ENCODE results near the gene BMS1. TPM values are rescaled to one million over a fixed set of nuclear protein-coding genes. Genes with fewer than 3 reads are reported as not detected.

Gene BMS1
- total and polyA plus RNA-seq, 9 donors: 12.7 to 17.8 (median 15.1) TPM

DNA sequence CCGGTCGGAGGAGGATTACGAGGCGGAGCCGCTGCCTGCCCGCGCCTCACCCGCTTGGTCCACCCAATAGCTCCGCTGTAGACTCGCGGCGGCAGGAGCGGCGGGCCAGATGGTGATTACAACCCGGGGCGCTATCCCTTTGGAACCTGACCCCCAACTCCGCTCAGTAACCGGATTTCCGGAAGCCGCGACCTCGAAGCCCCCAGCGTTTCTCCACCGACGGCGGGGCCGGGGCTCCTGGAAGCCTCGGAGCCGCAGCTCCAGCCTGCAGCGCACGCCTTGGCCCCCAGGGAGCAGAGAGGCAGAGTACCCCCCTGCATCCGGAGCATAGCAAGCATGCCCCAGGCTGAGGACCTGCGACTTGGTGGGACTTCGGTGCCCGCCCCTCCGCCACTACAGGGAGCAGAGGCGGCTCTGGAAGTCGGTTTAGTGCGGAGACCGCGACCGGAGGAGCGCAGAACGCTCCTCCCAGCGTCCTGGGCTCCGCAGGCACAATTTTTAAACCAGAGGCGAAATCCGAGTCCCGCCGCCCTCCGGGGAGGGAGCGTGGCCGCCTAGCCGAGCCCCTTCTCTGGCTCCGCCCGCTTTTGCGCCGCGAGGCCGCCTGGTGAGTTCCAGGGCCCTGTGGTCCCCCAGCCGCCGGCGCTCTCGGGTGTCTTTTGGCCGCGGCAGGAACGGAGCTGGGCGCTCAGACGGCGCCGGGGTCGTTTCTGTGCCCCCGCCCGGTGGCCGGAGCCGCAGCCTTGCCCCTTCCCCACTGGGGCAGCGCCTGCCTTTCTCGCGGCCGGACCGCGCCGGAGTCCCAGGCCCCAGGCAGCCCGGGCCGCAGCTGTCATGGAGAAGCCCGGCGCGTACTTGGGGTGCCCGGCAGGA, 28.2 kb upstream of the BMS1 start:
- Histone ChIP-seq H3K4me1 (ENCODE audit: control insufficient read depth, insufficient read depth, low read length) (peaks cover 28% of the 10 kb centered on the region), H3K27ac (ENCODE audit: low read length) (no peak overlapping the region), H3K36me3 (ENCODE audit: control insufficient read depth, insufficient read depth, low read length) (no peaks in the 10 kb centered on the region), H3K9me3 (replicated peaks; ENCODE audit: control insufficient read depth, low read depth, low read length) (no peaks in the 10 kb centered on the region), H3K4me3 (ENCODE audit: low read length) (peak overlapping the region; percentile 57), H3K27me3 (ENCODE audit: control insufficient read depth, insufficient read depth, low read length) (peaks cover 64% of the 10 kb centered on the region)
- peak; percentile 69 for DNase-seq
- WGBS (ENCODE audit: insufficient coverage): under 1% methylated on average over 89 of the region's 89 CpGs

DNA sequence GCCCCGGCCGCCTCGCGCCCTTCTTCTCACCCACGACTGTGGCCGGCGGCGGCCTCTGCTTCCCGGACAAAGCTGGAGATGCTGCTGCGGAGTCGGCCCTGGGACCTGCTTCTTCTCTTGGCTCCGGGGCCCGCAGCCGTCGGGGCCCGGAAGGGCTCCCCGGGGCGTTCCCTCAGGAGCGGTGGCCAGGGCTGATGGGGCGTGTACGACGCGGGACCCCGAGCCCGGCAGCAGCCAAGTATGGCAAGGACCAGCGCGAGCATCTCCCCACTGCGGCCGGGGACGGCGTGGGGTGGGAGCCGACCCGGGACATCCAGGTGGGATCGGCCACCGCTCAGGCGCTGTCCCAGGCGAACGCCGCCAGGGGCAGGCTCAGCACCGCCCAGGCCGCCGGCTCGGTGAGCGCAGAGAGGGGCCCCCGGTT, 27.6 kb upstream of the BMS1 start:
- DNase-seq: no peak
- Histone ChIP-seq H3K36me3 (ENCODE audit: control insufficient read depth, insufficient read depth, low read length) (no peaks in the 10 kb centered on the region), H3K27me3 (ENCODE audit: control insufficient read depth, insufficient read depth, low read length) (peaks cover 64% of the 10 kb centered on the region), H3K27ac (ENCODE audit: low read length) (no peak overlapping the region), H3K4me3 (ENCODE audit: low read length) (peak overlapping the region; percentile 57), H3K9me3 (replicated peaks; ENCODE audit: control insufficient read depth, low read depth, low read length) (no peaks in the 10 kb centered on the region), H3K4me1 (ENCODE audit: control insufficient read depth, insufficient read depth, low read length) (peaks cover 28% of the 10 kb centered on the region)
- 2% methylated on average over 45 of the region's 45 CpGs for WGBS (ENCODE audit: insufficient coverage)

DNA sequence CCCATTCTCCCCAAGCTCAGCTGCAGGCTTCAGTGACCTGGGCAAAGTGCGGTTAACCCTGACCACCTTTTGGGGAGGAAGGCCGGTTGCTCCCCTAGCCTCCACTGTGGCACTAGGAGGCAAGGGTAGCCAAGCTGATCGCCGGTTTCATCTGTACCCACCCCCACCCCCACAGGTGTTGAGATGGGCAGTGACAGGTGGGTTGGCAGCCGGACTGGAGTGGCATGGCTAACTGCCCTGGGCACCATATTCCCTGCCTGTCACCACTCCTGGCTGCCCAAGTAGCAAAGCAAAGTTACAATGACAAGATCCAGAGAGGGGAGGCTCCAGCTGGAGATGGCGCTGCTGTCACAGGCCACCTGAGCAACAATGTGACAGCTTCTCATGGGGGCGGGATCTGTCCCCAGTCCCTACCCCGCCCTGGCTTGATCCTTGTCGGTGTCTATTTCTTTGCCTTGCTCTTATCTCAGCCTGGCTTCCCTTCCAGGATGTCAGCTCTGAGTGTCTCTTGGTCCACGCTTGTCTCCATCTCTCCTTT, 27.0 kb upstream of the BMS1 start:
- H3K27me3 ChIP-seq (ENCODE audit: control insufficient read depth, insufficient read depth, low read length): peaks cover 64% of the 10 kb centered on the region
- H3K9me3 ChIP-seq (replicated peaks; ENCODE audit: control insufficient read depth, low read depth, low read length): no peaks in the 10 kb centered on the region
- no peaks in the 10 kb centered on the region for H3K36me3 ChIP-seq (ENCODE audit: control insufficient read depth, insufficient read depth, low read length)
- 76% methylated on average over 6 of the region's 10 CpGs for WGBS (ENCODE audit: insufficient coverage)
- DNase-seq: peak; percentile 6
- H3K4me1 ChIP-seq (ENCODE audit: control insufficient read depth, insufficient read depth, low read length): peaks cover 28% of the 10 kb centered on the region
- H3K27ac ChIP-seq (ENCODE audit: low read length): no peak overlapping the region
- no peak overlapping the region for H3K4me3 ChIP-seq (ENCODE audit: low read length)

DNA sequence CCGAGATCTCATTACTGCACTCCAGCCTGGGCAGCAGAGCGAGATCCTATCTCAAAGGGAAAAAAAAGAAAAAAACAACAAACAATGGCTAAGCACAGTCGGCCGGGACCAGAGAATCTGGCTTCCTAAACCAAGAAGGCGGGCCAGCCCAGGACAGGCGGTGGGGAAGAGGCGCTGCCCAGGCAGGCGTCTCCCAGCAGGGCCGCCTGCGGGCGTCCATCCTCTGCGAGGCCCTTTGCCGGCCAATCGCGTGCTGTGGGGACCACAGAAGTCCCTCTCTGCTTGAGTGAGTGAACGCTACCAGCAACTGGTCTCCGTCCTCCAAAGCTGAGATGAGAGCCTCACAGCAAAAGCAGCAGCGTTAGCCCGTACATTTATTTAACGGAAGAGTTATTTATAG, 14.7 kb upstream of the BMS1 start:
- Histone ChIP-seq H3K27me3 (ENCODE audit: control insufficient read depth, insufficient read depth, low read length) (no peaks in the 10 kb centered on the region), H3K27ac (ENCODE audit: low read length) (no peak overlapping the region), H3K4me1 (ENCODE audit: control insufficient read depth, insufficient read depth, low read length) (no peaks in the 10 kb centered on the region), H3K4me3 (ENCODE audit: low read length) (no peak overlapping the region), H3K36me3 (ENCODE audit: control insufficient read depth, insufficient read depth, low read length) (no peaks in the 10 kb centered on the region), H3K9me3 (replicated peaks; ENCODE audit: control insufficient read depth, low read depth, low read length) (peaks cover 5% of the 10 kb centered on the region)
- WGBS (ENCODE audit: insufficient coverage): 85% methylated on average over 16 of the region's 20 CpGs
- DNase-seq: no peak

DNA sequence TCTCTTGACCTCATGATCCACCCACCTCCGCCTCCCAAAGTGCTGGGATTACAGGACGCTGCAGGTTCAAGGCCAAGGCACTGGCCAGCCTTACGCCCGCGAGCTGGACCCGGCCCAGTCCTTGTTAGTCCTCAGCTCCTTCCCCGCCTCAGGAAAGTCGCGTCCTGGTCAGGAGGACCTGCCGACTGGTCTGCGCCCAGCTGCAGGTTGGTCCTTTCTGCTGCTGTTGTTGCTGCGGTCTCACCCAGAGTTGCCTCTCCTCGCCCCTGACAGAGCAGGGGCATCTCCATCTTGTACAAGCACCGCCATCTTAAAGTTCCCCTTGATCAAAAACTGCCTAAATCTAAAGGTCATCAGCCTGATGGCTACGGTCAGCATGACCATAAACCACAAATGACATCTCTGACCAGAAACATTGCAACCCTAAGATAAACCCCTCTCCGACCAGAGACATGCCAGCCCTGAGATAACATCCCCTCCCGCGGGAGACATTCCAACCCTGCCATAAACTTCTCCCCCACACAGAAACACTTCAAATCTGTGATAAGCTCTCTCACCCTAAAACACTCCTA, 13.9 kb upstream of the BMS1 start:
- Histone ChIP-seq H3K9me3 (replicated peaks; ENCODE audit: control insufficient read depth, low read depth, low read length) (peaks cover 5% of the 10 kb centered on the region), H3K27me3 (ENCODE audit: control insufficient read depth, insufficient read depth, low read length) (no peaks in the 10 kb centered on the region), H3K4me1 (ENCODE audit: control insufficient read depth, insufficient read depth, low read length) (no peaks in the 10 kb centered on the region), H3K27ac (ENCODE audit: low read length) (no peak overlapping the region), H3K4me3 (ENCODE audit: low read length) (no peak overlapping the region), H3K36me3 (ENCODE audit: control insufficient read depth, insufficient read depth, low read length) (no peaks in the 10 kb centered on the region)
- no peak for DNase-seq
- 88% methylated on average over 18 of the region's 18 CpGs for WGBS (ENCODE audit: insufficient coverage)

DNA sequence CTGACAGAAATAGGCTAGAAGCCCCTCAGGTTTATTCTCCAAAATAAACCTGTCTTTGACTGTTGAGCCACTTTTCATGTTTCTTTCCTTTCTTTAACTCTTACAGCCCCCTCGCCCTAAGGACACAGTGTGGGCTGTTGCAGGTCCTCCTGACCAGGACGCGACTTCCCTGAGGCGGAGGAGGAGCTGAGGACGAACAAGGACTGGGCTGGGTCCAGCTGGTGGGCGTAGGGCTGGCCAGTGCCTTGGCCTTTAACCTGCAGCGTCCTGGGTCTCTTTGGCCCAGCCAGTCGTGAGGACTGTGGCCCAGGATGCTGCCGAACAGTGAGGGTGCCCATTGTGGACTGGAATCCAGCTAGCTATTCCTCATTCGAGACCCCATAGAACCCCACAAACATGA, 13.4 kb upstream of the BMS1 start:
- Histone ChIP-seq H3K27ac (ENCODE audit: low read length) (no peak overlapping the region), H3K27me3 (ENCODE audit: control insufficient read depth, insufficient read depth, low read length) (no peaks in the 10 kb centered on the region), H3K36me3 (ENCODE audit: control insufficient read depth, insufficient read depth, low read length) (no peaks in the 10 kb centered on the region), H3K9me3 (replicated peaks; ENCODE audit: control insufficient read depth, low read depth, low read length) (peaks cover 5% of the 10 kb centered on the region), H3K4me3 (ENCODE audit: low read length) (no peak overlapping the region), H3K4me1 (ENCODE audit: control insufficient read depth, insufficient read depth, low read length) (no peaks in the 10 kb centered on the region)
- 73% methylated on average over 9 of the region's 10 CpGs for WGBS (ENCODE audit: insufficient coverage)
- DNase-seq: no peak

DNA sequence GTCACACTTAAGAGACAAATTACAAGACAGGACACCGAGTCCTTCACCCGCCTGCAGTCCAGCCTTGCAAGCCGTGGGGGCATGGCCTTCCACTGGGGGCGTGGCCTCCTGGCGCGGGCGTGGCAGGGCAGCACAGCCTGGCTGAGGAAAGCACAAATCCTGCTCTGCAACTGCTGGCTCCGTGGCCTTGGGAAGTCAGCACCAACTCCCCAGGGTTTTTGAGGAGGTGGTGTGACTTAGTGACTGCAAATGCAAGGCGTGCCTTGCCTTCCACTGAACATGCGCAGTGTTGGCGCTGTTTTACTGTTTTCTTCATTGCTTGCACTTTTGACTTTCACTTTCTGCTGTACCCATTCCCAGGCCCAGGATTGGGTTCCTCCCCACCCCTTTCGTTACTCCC, 12.9 kb upstream of the BMS1 start:
- Histone ChIP-seq H3K4me3 (ENCODE audit: low read length) (no peak overlapping the region), H3K36me3 (ENCODE audit: control insufficient read depth, insufficient read depth, low read length) (no peaks in the 10 kb centered on the region), H3K4me1 (ENCODE audit: control insufficient read depth, insufficient read depth, low read length) (no peaks in the 10 kb centered on the region), H3K27me3 (ENCODE audit: control insufficient read depth, insufficient read depth, low read length) (no peaks in the 10 kb centered on the region), H3K27ac (ENCODE audit: low read length) (no peak overlapping the region), H3K9me3 (replicated peaks; ENCODE audit: control insufficient read depth, low read depth, low read length) (peaks cover 5% of the 10 kb centered on the region)
- no peak for DNase-seq
- 80% methylated on average over 10 of the region's 12 CpGs for WGBS (ENCODE audit: insufficient coverage)

DNA sequence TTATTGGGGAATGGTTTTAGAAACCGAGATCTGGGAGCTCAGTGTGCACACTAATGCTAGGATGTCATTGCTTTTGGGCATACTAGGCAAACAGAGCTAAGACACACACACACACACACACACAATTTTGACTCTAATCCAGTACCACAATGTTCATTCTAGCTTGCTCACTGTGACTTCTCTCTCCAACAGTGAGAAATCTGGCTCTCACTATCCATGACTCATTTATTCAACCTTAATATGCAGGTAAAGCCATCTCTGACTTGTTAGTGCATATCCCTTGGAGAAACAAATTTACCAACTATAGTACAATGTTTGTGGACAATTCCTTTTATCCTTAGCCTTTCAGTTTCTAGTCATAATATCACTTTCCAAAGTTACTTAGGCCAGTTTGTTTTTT, 5.9 kb upstream of the BMS1 start:
- Histone ChIP-seq H3K9me3 (replicated peaks; ENCODE audit: control insufficient read depth, low read depth, low read length) (peaks cover 1% of the 10 kb centered on the region), H3K4me1 (ENCODE audit: control insufficient read depth, insufficient read depth, low read length) (peaks cover 1% of the 10 kb centered on the region), H3K27me3 (ENCODE audit: control insufficient read depth, insufficient read depth, low read length) (peaks cover 4% of the 10 kb centered on the region), H3K4me3 (ENCODE audit: low read length) (no peak overlapping the region), H3K27ac (ENCODE audit: low read length) (no peak overlapping the region), H3K36me3 (ENCODE audit: control insufficient read depth, insufficient read depth, low read length) (no peaks in the 10 kb centered on the region)
- no CpG with 5 or more reads among the region's 1 CpG for WGBS (ENCODE audit: insufficient coverage)
- DNase-seq: no peak

DNA sequence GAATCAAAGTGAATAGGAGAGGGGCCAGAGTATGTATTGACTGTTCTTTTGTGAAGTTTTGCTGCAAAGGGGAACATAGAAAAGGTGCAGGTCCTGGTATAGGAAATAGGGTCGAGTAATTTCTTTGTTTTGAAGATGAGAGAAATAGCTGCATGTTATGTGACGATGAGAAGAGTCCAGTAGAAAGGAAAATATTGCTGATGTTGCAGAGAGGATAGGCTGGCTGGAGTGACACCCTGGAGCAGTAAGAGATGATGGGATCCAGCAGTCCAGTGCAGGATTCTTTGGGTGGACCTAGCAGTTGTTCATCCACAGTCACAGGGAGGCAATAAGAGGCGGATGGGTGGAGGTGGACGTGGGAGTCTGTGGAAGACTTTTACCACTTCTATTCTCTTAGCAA, 2.1 kb upstream of the BMS1 start:
- Histone ChIP-seq H3K4me1 (ENCODE audit: control insufficient read depth, insufficient read depth, low read length) (peaks cover 7% of the 10 kb centered on the region), H3K27ac (ENCODE audit: low read length) (no peak overlapping the region), H3K36me3 (ENCODE audit: control insufficient read depth, insufficient read depth, low read length) (peaks cover 6% of the 10 kb centered on the region), H3K9me3 (replicated peaks; ENCODE audit: control insufficient read depth, low read depth, low read length) (no peaks in the 10 kb centered on the region), H3K27me3 (ENCODE audit: control insufficient read depth, insufficient read depth, low read length) (peaks cover 4% of the 10 kb centered on the region), H3K4me3 (ENCODE audit: low read length) (no peak overlapping the region)
- no peak for DNase-seq
- WGBS (ENCODE audit: insufficient coverage): 83% methylated on average over 4 of the region's 4 CpGs

DNA sequence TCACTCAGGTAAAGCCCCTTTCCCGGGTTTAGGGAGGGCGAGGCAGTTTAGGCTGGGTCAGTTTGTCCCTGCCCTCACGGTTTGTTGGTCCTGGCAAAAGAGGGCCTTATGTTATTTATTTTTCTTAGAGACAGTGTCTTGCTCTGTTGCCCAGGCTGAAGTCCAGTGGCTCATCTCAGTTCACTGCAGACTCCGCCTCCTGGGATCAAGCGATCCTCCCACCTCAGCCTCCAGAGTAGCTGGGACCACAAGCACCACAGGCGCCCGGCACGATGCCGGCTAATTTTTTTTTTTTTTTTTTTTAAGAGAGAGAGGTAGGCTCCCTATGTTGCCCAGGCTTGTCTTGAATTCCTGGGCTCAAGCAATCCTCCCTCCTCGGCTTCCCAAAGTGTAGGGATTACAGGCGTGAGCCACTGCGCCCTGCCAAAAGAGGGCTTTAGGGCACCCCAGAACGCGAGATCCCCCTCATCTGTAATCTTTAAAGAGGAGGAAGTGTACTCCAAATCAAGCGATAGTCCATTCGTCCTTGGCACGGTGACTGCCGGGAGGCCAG, 626 bp upstream of the BMS1 start:
- Histone ChIP-seq H3K27ac (ENCODE audit: low read length) (peak overlapping the region; percentile 93), H3K36me3 (ENCODE audit: control insufficient read depth, insufficient read depth, low read length) (peaks cover 19% of the 10 kb centered on the region), H3K27me3 (ENCODE audit: control insufficient read depth, insufficient read depth, low read length) (no peaks in the 10 kb centered on the region), H3K4me3 (ENCODE audit: low read length) (peak overlapping the region; percentile 88), H3K4me1 (ENCODE audit: control insufficient read depth, insufficient read depth, low read length) (peaks cover 7% of the 10 kb centered on the region), H3K9me3 (replicated peaks; ENCODE audit: control insufficient read depth, low read depth, low read length) (no peaks in the 10 kb centered on the region)
- WGBS (ENCODE audit: insufficient coverage): 24% methylated on average over 9 of the region's 18 CpGs
- peak; percentile 15 for DNase-seq

All from muscle of leg (tissue), 11 donors.